PFSK-1 (cell line): Measurements from ENCODE around the gene DIPK2A.

Experiments used
- FOXP2 ChIP-seq: optimal IDR thresholded peaks from 2 replicates; pipeline ENCODE3; 2011; ENCODE audit warnings: borderline replicate concordance, control low read depth, inconsistent platforms; ENCODE audit not compliant: insufficient read depth; ENCODE audit errors: extremely low read length, extremely low read depth
- POLR2AphosphoS5 ChIP-seq: IDR thresholded peaks from 2 replicates; pipeline ENCODE4 v1.6.1; 2012; ENCODE audit warnings: low read depth, mild to moderate bottlenecking, control low read depth, low read length, moderate library complexity
- TAF1 ChIP-seq: IDR thresholded peaks from 2 replicates; pipeline ENCODE4 v1.6.1; 2012; ENCODE audit warnings: low read length, control low read depth, borderline replicate concordance; ENCODE audit not compliant: insufficient read depth
- TF ChIP-seq, protein P1 (sequence below), 2 experiments: IDR thresholded peaks; 2 replicates each; pipeline versions ENCODE4 v1.6.1 to v1.8.0; 2011 to 2012; ENCODE audit warnings: low read depth in 2 of 2, low read length in 2 of 2, control low read depth in 1 of 2, inconsistent platforms in 1 of 2, mild to moderate bottlenecking in 1 of 2, moderate library complexity in 1 of 2; ENCODE audit not compliant: insufficient read depth in 1 of 2

DNA sequence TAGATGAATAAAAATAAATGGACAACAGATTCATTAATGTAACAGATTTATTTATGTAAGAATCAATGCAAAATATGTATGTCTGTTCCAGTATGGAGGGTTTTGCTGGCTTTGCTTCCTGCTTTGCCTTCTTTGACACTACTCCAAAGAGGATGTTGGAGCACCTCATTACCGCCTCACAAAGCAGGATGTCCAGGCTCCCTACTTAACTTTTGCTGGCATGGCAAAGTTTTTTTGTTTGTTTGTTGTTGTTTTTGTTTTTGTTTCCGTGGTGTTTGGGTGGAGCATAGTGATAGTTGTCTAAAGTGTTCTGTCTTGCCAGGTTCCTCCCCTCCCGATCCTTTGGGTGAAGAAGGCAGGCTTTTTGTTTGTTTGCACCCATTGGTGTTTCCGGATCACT is 38.7 kb downstream of the DIPK2A start:
- TF ChIP-seq POLR2AphosphoS5 (no peak), TAF1 (no peak), FOXP2 (no peak)
- TF ChIP-seq, protein P1, sequence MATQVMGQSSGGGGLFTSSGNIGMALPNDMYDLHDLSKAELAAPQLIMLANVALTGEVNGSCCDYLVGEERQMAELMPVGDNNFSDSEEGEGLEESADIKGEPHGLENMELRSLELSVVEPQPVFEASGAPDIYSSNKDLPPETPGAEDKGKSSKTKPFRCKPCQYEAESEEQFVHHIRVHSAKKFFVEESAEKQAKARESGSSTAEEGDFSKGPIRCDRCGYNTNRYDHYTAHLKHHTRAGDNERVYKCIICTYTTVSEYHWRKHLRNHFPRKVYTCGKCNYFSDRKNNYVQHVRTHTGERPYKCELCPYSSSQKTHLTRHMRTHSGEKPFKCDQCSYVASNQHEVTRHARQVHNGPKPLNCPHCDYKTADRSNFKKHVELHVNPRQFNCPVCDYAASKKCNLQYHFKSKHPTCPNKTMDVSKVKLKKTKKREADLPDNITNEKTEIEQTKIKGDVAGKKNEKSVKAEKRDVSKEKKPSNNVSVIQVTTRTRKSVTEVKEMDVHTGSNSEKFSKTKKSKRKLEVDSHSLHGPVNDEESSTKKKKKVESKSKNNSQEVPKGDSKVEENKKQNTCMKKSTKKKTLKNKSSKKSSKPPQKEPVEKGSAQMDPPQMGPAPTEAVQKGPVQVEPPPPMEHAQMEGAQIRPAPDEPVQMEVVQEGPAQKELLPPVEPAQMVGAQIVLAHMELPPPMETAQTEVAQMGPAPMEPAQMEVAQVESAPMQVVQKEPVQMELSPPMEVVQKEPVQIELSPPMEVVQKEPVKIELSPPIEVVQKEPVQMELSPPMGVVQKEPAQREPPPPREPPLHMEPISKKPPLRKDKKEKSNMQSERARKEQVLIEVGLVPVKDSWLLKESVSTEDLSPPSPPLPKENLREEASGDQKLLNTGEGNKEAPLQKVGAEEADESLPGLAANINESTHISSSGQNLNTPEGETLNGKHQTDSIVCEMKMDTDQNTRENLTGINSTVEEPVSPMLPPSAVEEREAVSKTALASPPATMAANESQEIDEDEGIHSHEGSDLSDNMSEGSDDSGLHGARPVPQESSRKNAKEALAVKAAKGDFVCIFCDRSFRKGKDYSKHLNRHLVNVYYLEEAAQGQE (IDR thresholded peaks at IDR 0.05; ENCODE audit: insufficient read depth in 1 of 2, low read depth in 2 of 2, low read length in 2 of 2): no peak
